Amniotic stem cell (primary cell): ENCODE results near the gene MYO16.

ENCODE experiments used
- DNase-seq: peaks from one replicate; lab custom pipeline; 2025; lab: John Stamatoyannopoulos, UW

MYO16 gene

DNA sequence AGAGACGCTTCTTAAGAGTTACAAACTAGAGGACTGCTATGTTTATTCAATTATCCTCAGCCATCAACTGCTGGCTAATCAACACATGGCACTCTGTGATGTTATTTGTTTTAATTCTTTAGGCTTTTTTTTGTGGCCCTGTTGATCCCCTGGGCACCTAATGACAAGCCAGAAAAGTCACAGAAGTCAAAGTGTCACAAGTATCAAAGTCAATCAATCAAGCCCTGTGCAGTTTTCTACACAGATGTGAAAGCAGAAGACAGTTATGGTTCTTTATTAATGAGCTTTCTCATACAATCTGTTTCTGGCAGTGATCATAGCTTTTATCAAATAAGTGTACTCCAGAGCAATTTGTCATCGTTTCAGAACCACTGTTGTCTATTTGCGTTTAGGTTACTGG is 34.3 kb downstream of the MYO16 start:
- DNase-seq = no peak

DNA sequence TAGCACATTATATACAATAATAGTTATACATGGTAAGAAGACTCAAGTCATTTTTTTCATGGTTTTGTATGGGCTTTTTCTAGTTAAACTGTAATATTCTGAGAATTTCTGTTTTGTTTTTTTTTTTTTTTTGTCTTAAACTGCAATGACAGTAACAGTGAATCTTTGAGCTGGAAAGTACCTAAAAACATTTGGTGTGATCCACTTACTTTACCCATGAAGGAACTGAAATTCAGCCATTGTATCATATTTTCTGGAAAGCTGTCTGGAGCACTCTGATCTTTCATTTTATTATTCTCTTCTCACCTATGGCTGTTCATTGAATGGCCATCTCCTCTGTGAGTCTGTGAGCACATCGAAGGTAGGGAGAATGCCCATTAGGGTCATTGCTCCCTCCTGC is 37.8 kb downstream of the MYO16 start:
- DNase-seq = no peak

- DNase-seq = no peak
Observed at GRCh38 chr13:108669381-108669780, 40.0 kb downstream of the MYO16 start.

- no peak for DNase-seq
Observed at GRCh38 chr13:108674346-108674745, 44.9 kb downstream of the MYO16 start.

DNA sequence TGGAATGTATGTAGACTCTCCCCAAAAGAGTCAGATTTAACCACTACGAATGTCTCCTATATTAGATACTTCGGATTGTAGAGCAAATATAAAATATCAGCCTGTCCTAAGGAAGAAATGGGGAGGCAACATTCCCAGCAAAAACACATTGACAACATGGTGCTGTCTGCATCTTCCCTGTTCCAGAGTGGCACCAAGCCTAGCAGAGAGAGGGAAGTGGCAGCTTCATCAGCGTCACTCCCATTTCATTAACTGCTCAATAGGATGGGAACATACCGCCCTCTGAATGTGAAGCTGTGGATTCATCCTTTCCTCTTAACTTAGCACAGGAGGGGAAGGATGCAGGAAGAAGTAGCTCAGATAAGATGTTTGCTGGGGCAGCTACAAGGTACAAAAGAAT is 45.4 kb downstream of the MYO16 start:
- no peak for DNase-seq

DNA sequence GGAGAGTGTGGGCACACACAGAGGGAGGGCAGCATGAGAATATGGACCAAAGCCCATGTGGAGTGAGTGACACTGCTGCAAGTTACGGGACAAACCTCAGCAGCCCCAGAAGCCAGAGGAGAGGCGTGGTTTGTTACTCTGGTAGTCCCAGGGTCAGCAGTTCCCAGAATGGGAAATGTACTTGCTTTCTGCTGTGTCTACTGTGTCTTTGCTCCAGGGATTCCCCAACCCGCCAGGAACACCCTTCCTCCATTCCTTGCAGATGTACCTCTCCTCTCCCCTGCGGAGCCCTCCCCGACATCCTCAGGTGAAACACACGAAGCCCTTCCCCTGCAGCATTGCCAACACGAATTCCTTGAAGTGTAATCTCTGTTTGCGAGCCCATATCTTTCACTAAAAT is 47.2 kb downstream of the MYO16 start:
- DNase-seq = no peak

DNA sequence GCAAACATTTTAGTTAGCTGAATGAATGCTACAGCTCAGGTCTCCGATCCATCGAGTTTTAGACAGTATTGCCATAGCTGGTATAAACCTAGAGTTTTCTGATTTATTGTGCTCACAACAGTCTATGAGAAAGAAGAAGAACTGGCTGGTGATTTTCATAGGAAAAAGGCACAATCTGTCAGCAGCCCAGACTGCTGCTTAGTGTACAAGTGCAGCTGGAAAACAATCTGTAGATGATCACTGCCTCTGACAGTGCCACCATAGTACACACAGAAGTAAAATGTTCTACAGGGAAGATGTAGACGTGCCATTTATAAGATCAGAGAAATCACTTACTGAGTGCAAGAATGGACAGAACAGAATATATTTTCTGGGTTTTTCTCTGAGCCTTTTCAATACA is 48.4 kb downstream of the MYO16 start:
- DNase-seq = no peak

GRCh38 chr13:108680011-108680410 is 50.6 kb downstream of the MYO16 start:
- no peak for DNase-seq

DNA sequence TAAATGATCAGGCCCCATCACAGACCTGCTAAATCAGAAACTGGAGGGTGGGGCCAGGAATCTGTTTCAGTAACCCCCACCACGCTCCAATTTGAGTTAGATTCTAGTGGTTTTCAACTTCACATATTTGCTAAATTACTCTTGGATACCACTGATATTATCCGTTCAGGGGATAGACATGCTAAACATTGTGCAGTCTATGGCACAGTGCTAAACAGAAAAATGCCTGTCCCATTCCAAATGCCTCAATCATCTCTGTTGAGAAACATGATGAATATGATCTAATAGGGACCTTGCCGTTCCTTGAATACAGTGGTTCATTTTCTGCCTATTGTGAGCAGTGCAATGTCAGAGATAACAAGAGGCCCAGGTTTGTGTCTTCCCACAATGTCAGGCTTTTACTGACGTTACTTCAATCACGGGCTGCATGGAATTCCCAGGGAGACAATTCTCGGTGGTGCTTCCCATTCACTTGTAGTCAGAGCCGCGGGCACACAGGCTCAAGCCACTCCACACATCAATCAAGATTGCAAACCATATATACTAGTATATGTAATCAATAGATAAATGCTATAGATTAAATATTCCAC is 52.7 kb downstream of the MYO16 start:
- DNase-seq = no peak

- no peak for DNase-seq
Observed at GRCh38 chr13:108682714-108683113, 53.3 kb downstream of the MYO16 start.

DNA sequence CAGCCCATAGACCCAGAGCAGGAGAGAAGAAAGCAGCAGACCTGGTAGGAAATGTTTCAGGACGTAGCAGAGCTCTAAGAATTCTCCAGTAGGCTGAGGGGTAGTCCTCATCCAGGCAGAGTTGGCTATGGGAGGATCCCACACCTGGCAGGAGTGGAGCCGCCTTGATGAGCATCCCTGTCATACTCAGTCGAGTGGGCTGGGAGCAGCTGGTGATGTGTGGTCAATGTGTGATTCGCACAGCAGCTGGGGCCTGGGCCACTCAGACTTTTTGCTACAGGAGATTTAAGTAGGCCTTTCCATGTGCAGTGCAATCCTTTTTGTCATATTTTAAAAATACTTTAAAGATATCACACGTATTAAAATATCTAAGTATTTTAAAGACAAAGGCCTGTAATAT is 56.6 kb downstream of the MYO16 start:
- no peak for DNase-seq

DNA sequence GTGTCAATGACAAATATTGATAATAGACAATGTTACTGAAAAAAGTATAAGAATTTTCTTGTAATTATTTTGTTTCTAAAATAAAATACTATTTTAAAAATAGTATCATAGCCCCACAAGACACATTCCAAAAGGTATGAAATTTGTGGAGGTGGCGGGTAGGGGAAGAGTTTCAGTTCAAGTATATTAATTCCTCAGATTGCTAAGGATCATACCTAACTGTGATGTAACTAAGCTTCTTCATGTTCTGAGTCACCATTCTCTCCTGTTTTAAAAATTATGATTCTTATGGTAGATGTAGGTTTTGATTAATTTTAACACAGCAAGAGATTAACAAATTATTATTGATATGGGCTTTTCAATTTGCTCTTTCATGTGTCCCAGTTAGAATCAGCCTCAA is 61.3 kb downstream of the MYO16 start:
- DNase-seq = no peak

- DNase-seq = no peak
Observed at GRCh38 chr13:108700422-108701170, 71.2 kb downstream of the MYO16 start.

GRCh38 chr13:108702171-108702570 is 72.8 kb downstream of the MYO16 start:
- DNase-seq = no peak

- DNase-seq = no peak
Observed at GRCh38 chr13:108705031-108705430, 75.6 kb downstream of the MYO16 start.

DNA sequence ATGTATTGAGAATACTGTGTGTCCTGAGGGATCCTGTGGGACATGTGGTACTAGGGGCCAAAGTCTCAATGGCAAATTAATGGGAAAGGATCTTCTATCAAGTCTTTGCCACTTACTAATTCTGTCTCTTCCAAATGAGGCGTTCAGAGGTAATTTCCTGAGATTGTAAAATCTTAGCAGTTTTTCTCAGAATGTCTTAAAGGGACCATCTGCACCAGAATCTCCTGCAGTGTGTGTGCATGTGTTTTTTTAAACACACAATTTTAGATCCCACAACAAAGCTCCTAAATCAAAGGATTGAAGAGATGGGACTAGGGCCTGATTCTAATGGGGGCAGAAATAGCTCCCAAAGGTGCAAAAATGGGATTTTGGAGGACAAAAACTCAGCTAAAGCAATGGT is 78.2 kb downstream of the MYO16 start:
- no peak for DNase-seq

DNA sequence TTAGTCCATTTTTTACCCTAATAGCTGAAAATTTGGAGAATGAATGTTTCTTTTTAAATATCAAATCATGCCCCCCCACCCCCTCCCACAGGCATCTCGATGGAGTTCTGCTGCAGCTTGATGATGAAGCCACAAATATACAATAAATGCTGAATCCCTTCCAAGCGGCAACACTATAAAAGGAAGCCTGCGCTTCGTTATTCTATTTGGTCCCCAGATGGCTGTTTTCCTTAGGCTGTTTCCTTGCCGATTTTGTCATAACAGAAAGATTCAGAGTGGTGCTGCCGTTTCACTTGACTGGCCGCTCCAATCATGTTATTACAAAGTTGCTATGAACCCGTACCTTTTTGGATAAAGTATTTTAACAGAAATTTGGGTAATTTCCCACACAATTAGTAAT is 79.5 kb downstream of the MYO16 start:
- DNase-seq = no peak

DNA sequence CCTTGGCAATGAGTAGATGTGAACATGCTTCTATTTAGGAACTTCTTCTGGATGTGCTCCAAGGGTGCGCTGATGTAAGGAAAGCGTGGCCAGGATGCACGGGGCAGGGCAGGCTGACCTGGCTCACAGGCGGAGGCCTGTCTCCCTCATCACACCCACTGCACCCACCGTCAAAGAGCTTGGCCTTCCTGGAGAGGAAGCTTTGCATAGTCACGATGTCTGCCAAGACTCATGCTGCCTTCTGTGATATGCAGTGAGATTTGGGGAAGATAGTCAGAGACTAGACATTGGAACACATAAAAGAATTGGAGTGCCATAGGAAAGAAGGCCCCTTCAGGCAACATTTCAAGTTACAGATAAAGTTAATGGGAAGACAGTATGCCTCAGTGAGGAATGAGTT is 82.0 kb downstream of the MYO16 start:
- no peak for DNase-seq

- DNase-seq = no peak
Observed at GRCh38 chr13:108725471-108725870, 96.1 kb downstream of the MYO16 start.

DNA sequence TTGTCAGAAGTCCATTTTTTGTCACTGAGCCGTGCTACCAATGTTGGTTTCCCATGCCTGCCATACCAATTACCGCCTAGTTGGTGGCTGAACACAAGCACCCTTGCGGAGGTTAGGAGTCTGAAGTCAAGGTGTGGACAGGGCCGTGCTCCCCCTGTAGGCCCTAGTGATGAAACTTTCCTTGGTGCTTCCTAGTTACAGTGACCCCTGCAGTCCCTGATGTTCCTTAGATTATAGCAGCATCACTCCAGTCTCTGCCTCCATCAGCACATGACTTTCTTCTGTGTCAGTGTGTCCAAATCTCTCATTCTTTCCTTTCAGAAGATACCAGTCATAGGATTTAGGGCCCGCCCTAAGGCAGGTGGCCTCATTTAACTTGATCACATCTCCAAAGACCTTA is 99.0 kb downstream of the MYO16 start:
- no peak for DNase-seq

- no peak for DNase-seq
Observed at GRCh38 chr13:108733022-108733560, 103.7 kb downstream of the MYO16 start.

DNA sequence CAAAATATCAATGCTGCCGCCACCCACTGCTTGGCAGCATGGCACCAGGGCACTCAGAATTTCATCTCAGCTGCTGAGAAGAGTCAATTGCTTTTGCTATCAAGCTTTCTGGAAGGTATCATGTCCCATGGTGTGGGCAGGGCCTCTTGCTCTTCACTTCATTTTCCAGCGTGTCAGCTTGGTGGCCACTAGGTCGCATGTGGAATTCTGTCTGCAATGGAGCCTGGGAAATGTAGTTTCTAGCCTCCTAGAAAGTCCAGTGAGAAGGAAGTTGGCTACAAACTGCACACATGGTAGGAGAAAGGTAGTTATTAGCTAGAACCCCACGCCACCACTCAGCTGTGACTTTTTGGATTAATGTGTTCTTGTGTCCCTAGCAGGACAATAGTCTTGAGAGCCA is 105.3 kb downstream of the MYO16 start:
- DNase-seq = no peak

DNA sequence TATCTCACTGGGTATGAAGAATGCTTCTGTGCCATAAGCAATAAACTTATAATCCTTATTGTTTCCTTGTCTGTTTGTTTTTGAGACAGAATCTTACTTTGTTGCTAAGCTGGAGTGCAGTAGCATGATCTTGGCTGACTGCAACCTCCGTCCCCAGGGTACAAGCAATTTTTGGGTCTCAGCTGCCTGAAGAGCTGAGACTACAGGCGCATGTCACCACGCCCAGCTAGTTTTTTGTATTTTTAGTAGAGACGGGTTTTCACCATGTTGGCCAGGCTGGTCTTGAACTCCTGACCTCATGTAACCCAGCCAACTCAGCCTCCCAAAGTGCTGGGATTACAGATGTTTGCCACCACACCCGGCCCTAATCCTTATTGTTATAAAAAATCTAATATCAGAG is 112.5 kb downstream of the MYO16 start:
- DNase-seq = no peak
